Omental fat pad (tissue), 4 donors: Measurements from ENCODE around the gene MPEG1. TPM values are rescaled to one million over a fixed set of nuclear protein-coding genes. Genes with fewer than 3 reads are reported as not detected.

Source experiments
- ATAC-seq: fragments of 150-250 bp; one replicate; pipeline ENCODE4 v1.9.1; 2016; ENCODE audit warnings: mild to moderate bottlenecking, moderate library complexity; ENCODE audit not compliant: low FRiP score
- DNase-seq: peaks from one replicate; pipeline ENCODE4 v3.0.0-alpha.2; 2019; ENCODE audit warnings: low spot score
- CTCF ChIP-seq, 3 donors: fragments of 450-650 bp; IDR thresholded peaks; one replicate each; pipeline ENCODE4 v1.5.1; 2016 to 2017; ENCODE audit warnings: antibody characterized with exemption in 3 of 3, mild to moderate bottlenecking in 3 of 3, moderate library complexity in 2 of 3
- total RNA-seq, 4 donors: library from RNA; depleted of rRNA; stranded (reverse); fragments of >200 nt; gene quantifications; one replicate each; pipeline ENCODE4 v1.1.0, GENCODE V29; 2016

MPEG1 gene
- total RNA-seq, 4 donors from 2014 or later: 41.7 to 51.1 (median 47.5) TPM

DNA sequence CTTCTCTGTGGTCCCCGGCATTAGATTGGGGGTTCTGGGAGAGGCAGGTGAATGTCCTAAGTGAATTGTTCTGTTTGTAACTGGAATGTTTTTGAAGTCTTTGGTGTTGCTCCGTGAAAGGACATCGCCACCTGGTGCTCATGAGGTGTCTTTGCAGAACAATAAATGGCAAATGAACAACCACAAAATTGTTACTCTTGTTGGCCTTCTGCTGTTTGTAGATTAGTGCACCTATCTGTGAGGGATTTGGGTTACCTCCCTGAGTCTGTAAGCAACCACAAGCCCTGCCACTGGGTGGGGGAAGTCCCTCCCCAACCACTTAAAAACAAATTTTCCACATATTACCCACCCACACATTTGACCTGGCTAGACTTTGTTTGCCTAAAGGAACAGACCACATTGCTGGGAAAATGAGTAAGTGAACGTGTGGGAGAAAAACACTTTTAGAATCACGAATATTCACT is 4.7 kb downstream of the MPEG1 start:
- DNase-seq (no peak), ATAC-seq (peak; percentile 86)
- peak in 1 of 3 donors; percentile 23 for TF ChIP-seq CTCF (IDR thresholded peaks at IDR 0.05)

DNA sequence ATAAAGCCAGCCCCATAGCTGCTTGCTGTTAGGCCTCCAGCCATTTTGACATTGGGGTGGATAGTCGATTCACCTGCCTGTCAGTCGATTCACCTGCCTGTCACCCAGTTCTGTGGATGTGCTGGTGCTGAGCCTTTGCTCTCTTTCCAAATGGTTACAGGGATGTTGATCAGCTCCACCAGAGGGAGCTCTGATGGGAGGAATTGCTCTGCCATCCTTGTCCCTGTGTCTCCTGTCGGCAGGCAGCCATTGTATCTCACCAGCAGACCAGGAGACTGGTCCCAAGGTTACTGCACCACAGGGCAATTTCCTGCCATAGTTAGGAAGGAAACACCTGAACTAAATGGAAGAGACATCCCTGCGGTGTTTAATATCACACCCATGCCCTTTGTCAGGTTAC is 6.1 kb downstream of the MPEG1 start:
- no peak for ATAC-seq
- no peak for DNase-seq
- no peak for TF ChIP-seq CTCF (IDR thresholded peaks at IDR 0.05)

DNA sequence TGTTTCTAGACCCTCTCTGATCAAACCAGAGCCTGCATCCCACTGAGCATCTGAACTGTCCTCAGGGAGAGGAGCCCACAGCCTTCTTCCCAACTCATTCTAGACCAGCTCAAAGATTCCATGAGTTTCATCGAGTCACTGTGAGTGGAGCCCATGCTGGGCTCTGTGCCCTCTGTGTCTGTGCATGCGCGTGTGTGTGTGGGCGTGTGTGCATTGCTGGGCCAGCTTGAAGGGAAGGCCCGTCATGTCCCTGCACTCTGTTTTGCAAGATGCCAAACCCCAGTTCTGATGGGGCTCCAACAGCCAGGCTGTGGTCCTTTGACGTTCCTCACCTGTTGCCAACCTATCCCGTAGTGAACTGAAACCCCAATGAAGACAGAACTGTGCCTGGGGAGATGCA is 7.1 kb downstream of the MPEG1 start:
- ATAC-seq: no peak
- no peak for TF ChIP-seq CTCF (IDR thresholded peaks at IDR 0.05)
- no peak for DNase-seq

DNA sequence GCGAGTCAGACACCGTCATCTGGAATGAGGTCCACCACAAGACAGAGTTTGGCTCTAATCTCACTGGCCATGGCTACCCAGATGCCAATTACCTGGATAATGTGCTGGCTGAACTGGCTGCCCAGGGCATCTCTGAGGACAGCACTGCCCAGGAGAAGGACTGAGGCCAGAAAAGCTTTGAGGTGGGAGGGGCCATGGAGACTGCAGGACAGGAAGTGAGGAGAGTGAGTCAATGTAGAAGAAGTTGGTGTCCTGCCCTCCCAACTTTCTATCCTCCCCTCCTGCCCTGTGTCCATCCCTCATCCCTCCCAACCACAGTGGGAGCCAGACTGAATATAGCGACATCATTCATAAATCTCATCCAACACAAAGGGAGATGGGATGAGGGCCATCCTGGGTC is 8.0 kb downstream of the MPEG1 start:
- ATAC-seq (no peak), DNase-seq (no peak)
- no peak for TF ChIP-seq CTCF (IDR thresholded peaks at IDR 0.05)

- TF ChIP-seq CTCF (IDR thresholded peaks at IDR 0.05): no peak
- ATAC-seq: no peak
- no peak for DNase-seq
Observed at GRCh38 chr11:59201353-59201752, 11.4 kb downstream of the MPEG1 start.

GRCh38 chr11:59200423-59200746 is 12.3 kb downstream of the MPEG1 start:
- TF ChIP-seq CTCF (IDR thresholded peaks at IDR 0.05): no peak
- no peak for ATAC-seq
- DNase-seq: no peak

GRCh38 chr11:59199546-59200422 is 12.9 kb downstream of the MPEG1 start:
- ATAC-seq (no peak), DNase-seq (no peak)
- no peak for TF ChIP-seq CTCF (IDR thresholded peaks at IDR 0.05)
